Left ventricle myocardium inferior (tissue), 1 donor: Measurements from ENCODE around the gene WDR72. TPM values are rescaled to one million over a fixed set of nuclear protein-coding genes. Genes with fewer than 3 reads are reported as not detected.

Experiments used
- DNase-seq: peaks from one replicate; pipeline ENCODE4 v3.0.0-alpha.2; 2020
- H3K27ac ChIP-seq: fragments of 200-600 bp; replicated peaks from 2 replicates; pipeline ENCODE4 v1.8.0; 2021
- H3K27me3 ChIP-seq: fragments of 200-600 bp; 2 replicates; pipeline ENCODE4 v1.8.0; 2021; ENCODE audit warnings: low read depth
- H3K36me3 ChIP-seq: fragments of 200-600 bp; 2 replicates; pipeline ENCODE4 v1.8.0; 2021
- H3K4me1 ChIP-seq: fragments of 200-600 bp; 2 replicates; pipeline ENCODE4 v1.8.0; 2021
- H3K4me3 ChIP-seq: fragments of 200-600 bp; 2 replicates; pipeline ENCODE4 v1.8.0; 2021; ENCODE audit warnings: mild to moderate bottlenecking, moderate library complexity
- H3K9me3 ChIP-seq: fragments of 200-600 bp; replicated peaks from 2 replicates; pipeline ENCODE4 v1.8.0; 2021
- CTCF ChIP-seq: fragments of 200-600 bp; IDR thresholded peaks from 2 replicates; pipeline ENCODE4 v1.8.0; 2021; ENCODE audit warnings: antibody characterized with exemption, mild to moderate bottlenecking, borderline replicate concordance
- intact Hi-C: fragments of 100-400 bp; cut with micrococcal nuclease; formaldehyde crosslinking; loops from one replicate; pipeline ENCODE4 v1.11.0; 2022
- total RNA-seq: library from RNA; stranded (reverse); fragmentation: NEBNext Ultra II Directional; extraction: Animal tissue kit (Norgen Biotek cat#: 25700); gene quantifications from one replicate; pipeline ENCODE4 v1.2.1, GENCODE V29; 2021
- donor health status: DM: no; HTN: yes; CAD: no; lungs with severe emphysema.

Gene WDR72
- total RNA-seq, 1 donor from 2014 or later = not detected

DNA sequence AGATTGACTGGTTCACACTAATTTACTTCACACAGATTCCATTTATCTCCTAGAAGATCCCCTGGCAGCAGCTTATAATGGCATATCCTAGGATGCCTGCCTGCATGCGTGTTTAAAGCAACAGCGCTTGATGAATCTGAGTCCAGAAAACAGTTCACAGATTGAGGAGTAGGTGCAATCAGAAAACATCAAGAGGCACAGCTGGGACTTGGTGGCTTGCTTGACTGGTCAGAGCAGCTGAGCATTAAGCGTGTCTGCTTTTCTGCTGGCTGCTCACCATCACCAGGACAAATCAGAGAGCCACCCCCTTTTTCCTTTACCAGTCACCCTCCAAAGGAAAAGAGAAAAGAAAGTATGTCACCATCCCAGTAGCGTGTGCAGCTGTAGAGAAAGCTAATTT lies 223.6 kb downstream of the WDR72 start:
- no peaks in the 10 kb centered on the region for H3K4me1 ChIP-seq
- DNase-seq = no peak
- H3K27ac ChIP-seq = no peak overlapping the region
- no peak for TF ChIP-seq CTCF
- H3K27me3 ChIP-seq = no peaks in the 10 kb centered on the region
- intact Hi-C loops = no loop called here
- H3K4me3 ChIP-seq = no peak overlapping the region
- H3K36me3 ChIP-seq = no peaks in the 10 kb centered on the region
- H3K9me3 ChIP-seq = peaks cover 4% of the 10 kb centered on the region

DNA sequence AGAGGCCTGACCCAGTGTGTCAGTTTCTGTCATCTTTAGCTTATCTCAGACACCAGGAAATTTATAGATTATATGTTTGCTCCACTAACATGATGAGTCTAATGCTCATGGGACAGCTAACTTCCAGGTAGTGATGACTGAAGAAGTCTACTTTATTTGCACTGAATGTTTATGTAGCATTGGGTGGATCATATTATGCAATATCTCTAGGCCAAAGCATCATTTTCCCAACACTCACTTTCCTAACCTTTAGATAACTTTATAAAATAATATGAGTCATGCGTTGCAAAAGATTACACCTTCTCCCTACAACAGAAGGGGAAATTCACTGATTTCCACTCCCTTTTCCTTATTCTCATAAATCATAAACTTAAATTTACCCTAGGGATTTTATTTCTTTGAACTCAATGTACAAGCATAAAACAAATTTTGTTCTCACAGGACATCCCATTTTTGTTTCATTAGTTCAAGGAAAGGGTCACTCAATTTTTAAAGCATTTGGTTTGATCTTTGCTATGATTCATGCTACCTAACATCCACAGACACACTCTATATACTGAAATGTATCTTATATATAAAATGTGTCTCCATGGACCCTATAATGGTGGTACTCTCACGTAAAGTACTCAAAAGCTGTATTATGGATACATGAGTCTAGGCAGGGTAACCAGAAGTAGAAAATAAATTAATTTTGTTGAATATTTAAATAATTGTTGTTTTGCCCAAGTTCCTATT lies 225.2 kb downstream of the WDR72 start:
- Histone ChIP-seq H3K4me3 (no peak overlapping the region), H3K9me3 (no peaks in the 10 kb centered on the region), H3K27me3 (no peaks in the 10 kb centered on the region), H3K36me3 (no peaks in the 10 kb centered on the region), H3K4me1 (no peaks in the 10 kb centered on the region), H3K27ac (no peak overlapping the region)
- no peak for DNase-seq
- no peak for TF ChIP-seq CTCF
- intact Hi-C loops = no loop called here

GRCh38 chr15:53530761-53531160 lies 228.7 kb downstream of the WDR72 start:
- Histone ChIP-seq H3K27me3 (no peaks in the 10 kb centered on the region), H3K9me3 (no peaks in the 10 kb centered on the region), H3K4me1 (no peaks in the 10 kb centered on the region), H3K4me3 (no peak overlapping the region), H3K36me3 (no peaks in the 10 kb centered on the region), H3K27ac (no peak overlapping the region)
- intact Hi-C loops = no loop called here
- no peak for DNase-seq
- no peak for TF ChIP-seq CTCF

DNA sequence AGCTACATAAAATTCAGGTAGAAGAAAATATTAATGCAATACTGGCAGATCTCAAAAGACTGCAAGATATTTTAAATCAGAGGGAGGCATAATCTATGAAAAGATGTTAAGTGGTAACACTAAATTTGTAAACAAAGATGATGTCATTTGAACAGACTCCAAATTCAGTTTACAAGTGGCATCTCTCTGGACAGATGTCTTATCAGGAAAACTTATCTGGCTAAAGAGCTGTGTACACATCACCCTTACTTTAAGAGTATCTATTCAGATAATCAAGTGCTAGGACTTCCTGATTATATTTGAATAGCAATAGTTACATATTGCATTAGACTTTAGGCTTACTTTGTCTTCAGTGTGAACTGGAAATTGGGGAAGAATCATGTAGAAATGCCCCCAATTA lies 231.5 kb downstream of the WDR72 start:
- TF ChIP-seq CTCF = no peak
- no peaks in the 10 kb centered on the region for H3K36me3 ChIP-seq
- no peak for DNase-seq
- H3K27ac ChIP-seq = no peak overlapping the region
- H3K27me3 ChIP-seq = no peaks in the 10 kb centered on the region
- no peaks in the 10 kb centered on the region for H3K9me3 ChIP-seq
- intact Hi-C loops = no loop called here
- H3K4me1 ChIP-seq = no peaks in the 10 kb centered on the region
- H3K4me3 ChIP-seq = no peak overlapping the region

- intact Hi-C loops = no loop called here
- TF ChIP-seq CTCF = no peak
- DNase-seq = no peak
- no peaks in the 10 kb centered on the region for H3K36me3 ChIP-seq
- H3K27ac ChIP-seq = no peak overlapping the region
- H3K4me3 ChIP-seq = no peak overlapping the region
- H3K9me3 ChIP-seq = no peaks in the 10 kb centered on the region
- no peaks in the 10 kb centered on the region for H3K27me3 ChIP-seq
- no peaks in the 10 kb centered on the region for H3K4me1 ChIP-seq
Observed at GRCh38 chr15:53525894-53526293, 233.6 kb downstream of the WDR72 start.
